ENCODE measurements around the gene HPS3.
"Not testable (repeated sequence)": the region's sequence is repeated elsewhere in the genome, so short reads cannot be mapped to it uniquely, and the experiment has no call there.

HPS3 gene

GRCh38 chr3:149219380-149220121, 90.1 kb downstream of the HPS3 start:
- not testable (repeated sequence) for DNase-seq

DNA sequence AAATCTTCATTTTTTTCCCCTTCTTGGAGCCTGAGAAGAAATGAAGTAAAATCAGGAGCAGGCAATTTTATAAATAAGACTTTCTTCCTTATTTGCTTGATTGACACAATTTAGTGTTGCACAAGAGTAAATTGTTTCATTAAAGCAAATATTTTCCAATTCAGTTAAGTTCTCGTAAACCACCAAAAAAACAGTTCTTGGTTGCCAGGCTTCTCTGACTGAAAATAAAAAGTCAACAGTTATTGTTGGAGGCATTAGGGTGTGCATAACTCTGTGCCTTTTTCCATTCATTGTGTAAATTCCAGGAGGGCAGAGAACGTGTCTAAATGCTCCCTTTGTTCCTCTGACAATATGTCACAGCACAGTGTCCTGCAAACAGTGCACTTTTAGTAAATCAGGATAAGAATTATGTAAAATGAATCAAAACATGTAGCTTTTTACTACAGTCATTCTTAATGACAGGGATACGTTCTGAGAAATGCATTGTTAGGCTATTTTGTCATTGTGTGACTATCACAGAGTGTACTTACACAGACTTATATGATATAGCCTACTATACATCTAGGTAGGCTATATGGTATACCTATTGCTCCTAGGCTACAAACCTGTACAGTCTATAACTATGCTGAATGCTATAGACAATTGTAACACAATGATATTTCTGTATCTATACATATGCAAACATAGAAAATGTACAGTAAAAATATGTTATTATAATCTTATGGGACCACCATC, 92.5 kb downstream of the HPS3 start, which contains the start of gene CP:
Gene CP, minus strand, starts transcription at position 47 of the 735 bp plus-strand sequence. Its CDS starts 37 bp downstream, at position 10.
- Mint-ChIP-seq H3K27me3 (peaks cover 2% of the 10 kb centered on the region), H3K4me1 (ENCODE audit: low read depth) (peaks cover 28% of the 10 kb centered on the region), H3K4me3 (no peak within 1 kb of the TSS), H3K36me3 (ENCODE audit: low read depth) (no peaks in the 10 kb centered on the region), H3K9me3 (no peaks in the 10 kb centered on the region), H3K27ac (no peak within 1 kb of the TSS)
- DNase-seq, result no peak

More at GRCh38 chr3:149219380-149220121, 90.1 kb downstream of the HPS3 start:
- not testable (repeated sequence) for H3K36me3 Mint-ChIP-seq (ENCODE audit: low read depth); H3K4me3 Mint-ChIP-seq; H3K27ac Mint-ChIP-seq; H3K9me3 Mint-ChIP-seq; H3K27me3 Mint-ChIP-seq
- H3K4me1 Mint-ChIP-seq (ENCODE audit: low read depth), result peaks cover 12% of the 10 kb centered on the region
